ENCODE results near the gene CFDP1.

GRCh38 chr16:75263291-75263962, 169.9 kb downstream of the CFDP1 start:
- TF ChIP-seq CTCF (IDR thresholded peaks at IDR 0.05) (no peak), EZH2 (IDR thresholded peaks at IDR 0.05; ENCODE audit: borderline replicate concordance, insufficient read depth, low read depth, low read length, poor library complexity, severe bottlenecking) (no peak)

Measured in B cell (primary cell).